Smooth muscle cell of the brain vasculature (primary cell): ENCODE data around the gene GRK6.

Experiments
- DNase-seq: peaks from one replicate; pipeline ENCODE4 v3.0.0-alpha.2; 2012; ENCODE audit warnings: low read depth, low spot score

Gene GRK6

DNA sequence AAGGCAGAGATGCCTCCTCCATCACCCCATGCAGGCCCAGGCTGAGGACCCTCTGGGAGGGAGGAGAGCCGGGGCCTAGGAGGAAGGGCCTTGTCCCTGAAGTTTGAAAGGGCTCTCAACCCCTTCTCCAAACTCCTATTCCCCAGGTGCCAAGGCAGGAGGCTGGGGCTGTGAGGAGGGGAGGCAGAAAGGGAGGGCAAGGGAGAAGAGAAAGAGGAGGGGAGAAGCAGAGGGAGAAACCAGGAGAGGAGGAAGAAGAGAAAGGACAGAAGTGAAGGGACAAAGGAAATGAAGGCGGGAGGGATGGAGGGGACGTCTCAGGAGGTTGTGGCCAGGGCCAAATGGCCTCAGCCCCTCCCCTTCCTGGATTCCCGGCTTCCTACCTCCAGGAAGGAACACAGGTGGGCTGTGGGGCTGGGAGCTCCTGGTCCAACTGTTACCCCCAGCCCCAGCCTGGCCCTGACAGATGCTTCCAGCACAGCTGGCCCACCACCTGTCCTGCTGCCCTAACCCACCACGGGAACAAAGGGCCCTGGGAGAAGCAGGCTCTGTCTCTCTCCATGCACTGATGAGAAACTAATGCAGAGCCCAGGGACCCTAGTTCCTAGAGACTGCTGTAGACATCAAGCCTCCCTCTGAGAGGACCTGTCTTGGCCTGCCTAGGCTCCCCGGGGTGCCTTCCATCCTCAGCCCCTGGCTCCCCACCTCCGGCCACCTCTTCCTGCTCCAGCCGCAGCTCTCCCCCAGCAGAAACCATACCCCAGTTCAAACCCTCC, 43.5 kb downstream of the GRK6 start:
- DNase-seq: no peak

- DNase-seq: no peak
Observed at GRCh38 chr5:177470759-177471536, 44.5 kb downstream of the GRK6 start.

DNA sequence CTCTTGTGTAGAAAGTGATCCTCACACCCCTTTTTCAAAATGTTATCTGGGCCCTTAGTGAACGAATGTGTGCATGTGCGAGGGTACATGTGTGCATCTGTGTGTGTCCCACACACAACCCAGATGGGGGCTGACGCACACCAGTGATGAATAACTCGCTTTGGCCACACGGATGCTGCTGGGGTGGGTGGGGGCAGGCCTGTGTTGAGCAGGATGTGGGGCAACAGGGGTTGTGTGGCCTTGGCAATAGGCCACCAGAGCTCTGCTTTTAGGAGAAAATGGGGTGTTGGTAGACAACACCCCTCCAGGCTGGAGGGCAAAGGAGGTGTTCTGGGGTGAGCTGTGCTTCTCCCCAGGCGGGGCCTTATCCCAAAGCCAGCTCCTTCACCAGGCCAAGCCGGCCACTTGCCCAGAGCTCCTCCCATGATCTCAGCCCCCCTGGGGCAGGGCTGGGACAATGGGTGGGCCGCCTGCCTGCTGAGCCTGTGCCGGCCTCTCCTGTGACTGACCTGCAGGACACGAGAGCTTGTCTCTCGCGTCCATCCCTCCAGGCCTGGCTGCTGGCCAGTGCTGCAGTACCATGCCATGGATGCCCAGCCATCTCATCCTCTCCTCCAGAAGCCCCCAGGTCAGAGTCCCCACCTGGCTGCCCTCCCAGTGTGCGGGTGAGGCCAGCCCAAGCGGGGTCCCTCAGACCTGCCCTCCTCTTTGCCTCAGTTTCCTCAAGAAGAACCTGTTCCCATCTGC, 45.3 kb downstream of the GRK6 start:
- DNase-seq: no peak

DNA sequence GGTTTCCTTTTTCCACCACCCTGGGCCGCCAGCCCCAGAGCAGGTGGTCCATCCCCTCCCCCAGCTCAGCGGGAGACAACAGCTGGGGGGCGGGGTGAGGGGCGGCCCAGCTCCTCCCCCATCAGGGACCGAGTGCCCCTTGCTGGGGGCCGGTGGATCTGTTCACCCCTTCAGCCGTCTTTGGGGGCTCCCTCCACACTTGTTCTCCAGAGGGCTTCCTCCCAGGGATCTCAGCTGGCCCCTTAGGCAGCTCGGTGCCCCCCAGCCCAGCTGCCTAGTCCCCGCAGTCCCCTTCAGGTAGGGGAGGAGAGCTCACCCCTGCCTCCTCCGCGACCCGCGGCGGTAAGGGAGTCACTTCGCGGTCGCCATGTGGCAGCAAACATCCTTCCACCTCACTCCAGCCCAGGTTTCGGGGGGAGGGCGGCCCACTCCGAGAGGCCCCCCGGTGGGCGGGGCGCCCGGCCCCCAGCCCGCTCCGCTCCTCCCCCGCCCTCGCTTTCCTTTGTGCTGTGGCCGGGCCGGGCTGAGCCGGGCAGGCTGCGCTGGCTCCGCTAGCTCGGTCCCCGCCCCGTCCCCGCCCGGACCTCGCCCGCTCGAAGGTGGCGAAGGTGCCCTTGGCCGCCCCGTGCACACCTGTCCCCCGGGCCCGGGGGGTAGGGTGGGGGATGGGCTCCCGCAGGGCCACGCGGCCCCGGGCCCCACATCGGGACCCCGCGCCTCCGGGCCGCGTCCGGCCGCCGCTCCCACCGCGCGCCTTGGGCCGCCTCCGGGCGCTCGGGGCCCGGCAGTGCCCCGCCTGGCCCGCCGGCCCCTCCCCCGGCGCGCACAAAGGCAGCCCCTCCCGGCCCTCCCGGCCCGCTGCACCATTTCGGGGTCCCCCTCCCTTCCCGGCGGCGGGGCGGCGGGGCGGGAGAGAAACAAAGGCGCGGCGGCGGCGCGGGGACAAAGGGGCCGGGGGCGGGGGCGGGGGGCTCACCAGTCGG, 46.3 kb downstream of the GRK6 start:
- no peak for DNase-seq

GRCh38 chr5:177473443-177474001, 47.0 kb downstream of the GRK6 start, which contains the start of gene DBN1:
Gene DBN1, minus strand, starts transcription at chr5:177473634. Its CDS starts 113 bp downstream, at chr5:177473521.
- no peak for DNase-seq

DNA sequence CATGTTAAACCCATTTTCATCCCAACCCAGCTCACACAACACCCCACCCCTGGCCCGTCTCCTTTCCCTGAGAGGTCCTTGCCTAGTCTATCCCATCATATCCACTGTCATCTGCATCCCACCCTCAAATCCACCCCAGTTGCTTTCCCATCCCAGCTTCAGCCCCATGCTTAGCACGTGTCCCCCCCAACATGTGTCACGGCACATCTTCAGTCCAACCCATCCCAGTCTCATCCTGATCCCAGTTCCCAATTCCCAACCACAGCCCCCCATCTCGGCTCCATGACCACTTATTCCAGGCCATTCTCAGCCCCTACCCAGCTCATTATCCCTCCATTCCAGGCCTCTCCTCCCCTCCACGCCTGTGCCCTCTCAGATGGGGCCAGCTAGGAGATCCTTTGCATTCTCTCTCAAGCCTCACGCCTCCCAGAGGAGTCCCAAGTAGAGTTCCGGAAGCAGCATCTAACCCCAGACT, 47.6 kb downstream of the GRK6 start:
- no peak for DNase-seq

DNA sequence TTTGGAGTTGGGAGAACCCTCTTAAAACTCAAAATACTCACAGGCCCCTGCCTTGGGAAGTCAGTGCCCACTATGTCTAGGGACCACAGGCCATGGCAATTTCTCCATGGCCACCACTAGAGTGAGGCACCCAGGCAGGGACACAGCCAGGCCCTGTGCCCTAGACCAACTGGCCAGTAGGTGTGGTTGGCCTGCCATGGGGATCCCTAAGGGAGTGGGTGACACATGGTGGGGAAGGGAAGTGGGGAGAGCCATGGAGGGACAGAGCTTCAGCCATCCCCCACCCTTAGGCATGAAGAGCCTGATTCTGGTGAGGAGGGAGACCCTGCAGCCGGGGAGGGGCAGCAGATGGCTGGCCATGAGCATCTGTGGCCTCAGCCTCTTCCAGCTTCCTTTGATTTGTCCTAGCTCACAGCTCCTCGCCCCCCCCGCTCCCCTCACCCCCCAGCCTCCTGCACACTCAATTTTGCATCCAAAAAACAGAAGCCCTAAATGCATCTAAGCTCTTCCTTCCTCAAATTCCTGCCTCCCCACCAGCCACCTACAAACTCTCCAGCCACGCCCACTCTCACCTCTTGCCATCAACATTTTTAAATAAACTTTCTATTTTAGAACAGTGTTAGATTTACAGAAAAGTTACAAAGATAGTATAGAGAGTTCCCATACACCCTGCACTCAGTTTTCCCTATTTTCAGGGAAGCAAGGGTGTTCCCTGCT, 48.5 kb downstream of the GRK6 start:
- DNase-seq: no peak

- DNase-seq: no peak
Observed at GRCh38 chr5:177475563-177476427, 49.3 kb downstream of the GRK6 start.

DNA sequence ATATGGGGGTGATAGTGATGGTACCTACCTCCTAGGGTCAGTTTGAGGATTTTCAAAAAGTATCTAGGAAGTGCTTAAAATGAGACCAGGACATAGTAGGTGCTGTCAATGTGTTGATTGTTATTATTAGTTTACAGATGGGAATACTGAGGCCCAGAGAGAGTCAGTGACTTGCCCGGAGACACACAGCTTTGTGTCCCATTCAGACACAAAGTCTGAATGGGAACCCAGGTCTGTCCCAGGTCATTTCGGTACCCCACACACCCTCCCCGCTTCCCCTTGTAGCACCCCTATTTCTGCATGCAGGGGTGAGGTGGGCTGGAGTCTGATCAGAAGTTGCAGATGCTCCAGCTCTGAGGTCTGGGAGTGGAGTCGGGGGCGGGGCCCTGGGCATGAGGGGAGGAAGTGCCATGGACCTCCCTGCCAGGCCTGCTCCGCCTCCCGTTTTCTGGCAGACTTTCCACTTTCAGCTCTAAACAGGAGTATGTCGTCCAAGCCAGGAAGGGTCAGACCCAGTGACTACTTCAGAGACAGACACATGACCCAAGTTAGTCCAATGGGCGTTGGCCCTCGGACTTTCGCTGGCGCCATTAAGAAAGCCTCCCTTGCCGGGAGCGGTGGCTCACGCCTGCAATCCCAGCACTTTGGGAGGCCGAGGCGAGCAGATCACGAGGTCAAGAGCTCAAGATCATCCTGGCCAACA, 50.2 kb downstream of the GRK6 start:
- DNase-seq: no peak

GRCh38 chr5:177477701-177478477, 51.4 kb downstream of the GRK6 start:
- no peak for DNase-seq

DNA sequence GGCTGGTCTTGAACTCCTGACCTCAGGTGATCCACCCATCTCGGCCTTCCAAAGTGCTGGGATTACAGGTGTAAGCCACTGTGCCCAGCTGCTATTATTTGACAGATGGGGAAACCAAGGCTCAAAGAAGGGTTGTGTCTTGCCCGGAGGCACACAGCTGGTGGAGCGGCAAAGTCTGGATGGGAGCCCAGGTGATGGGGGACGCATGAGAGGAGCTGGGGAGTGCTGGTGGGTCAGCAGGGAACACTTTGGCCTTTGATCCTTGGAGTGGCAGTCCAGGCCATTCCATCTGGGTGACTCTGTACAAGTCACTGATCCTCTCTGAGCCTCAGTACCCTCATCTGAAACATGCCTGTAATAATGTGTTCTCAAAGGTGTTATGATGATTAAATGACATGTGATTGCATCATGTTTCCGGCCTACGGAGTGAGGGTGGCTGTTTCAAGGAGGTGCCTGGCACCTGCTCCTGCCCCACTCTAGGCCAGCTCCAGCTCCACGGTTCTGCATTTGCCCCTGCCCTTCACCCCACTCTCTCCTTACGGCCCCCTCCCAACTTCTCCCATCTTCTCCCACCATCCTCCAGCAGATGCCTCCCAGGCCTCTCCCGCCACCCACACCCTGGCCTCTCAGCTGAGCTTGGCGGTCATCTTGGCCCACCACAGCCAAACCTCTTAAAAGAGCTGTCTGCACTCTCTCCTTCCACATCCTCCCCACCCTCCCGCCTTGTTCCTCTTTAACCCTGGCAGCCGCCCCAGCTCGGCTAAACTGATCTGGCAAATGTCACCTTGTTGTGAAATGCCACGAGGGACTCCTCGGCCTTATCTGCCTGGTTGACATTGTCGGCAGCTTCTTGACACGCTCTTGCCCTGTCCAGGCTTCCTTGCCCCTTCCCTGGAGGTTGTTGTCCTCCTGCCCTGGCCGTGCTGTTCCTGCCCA, 52.5 kb downstream of the GRK6 start:
- no peak for DNase-seq

DNA sequence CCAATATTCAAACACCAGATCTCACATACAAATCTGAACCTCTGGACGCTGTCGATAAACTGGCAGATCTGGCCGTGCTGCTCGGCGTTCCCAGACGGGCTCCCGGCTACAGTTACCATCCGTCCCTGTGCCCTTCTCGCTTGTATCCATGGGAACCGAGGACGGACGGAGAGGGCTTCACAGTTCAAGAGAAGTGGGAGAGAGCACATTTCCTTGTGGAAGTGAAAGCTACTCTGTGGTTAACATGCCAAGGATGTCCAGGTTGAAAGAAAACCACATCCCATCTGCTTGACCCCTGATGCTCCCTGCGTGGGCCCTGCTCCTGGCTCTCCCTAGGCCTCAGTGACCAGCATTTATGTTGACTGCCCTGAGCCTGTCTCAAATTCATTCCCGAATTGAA, 53.3 kb downstream of the GRK6 start:
- DNase-seq: no peak

- no peak for DNase-seq
Observed at GRCh38 chr5:177482359-177482795, 55.9 kb downstream of the GRK6 start.

DNA sequence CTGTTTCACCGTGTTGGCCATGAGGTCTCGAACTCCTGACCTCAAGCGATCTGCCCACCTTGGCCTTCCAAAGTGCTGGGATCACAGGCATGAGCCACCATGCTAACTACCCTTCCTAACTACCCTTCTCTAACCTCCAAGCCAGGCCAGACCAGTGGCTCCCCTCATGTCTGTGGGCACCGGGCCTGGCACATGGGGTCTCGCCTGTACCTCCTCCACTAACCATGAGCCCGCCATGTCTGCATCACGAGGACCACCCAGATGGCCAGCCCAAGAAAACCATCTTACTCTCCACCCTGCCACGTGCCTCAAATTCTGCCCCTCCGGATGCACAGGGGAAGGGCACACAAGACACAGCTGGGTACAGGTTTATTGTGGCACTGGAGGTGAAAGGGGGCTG, 56.6 kb downstream of the GRK6 start:
- DNase-seq: no peak

- DNase-seq: no peak
Observed at GRCh38 chr5:177483994-177484901, 57.8 kb downstream of the GRK6 start.
